ENCODE measurements around the gene BICD2.

Gene BICD2

DNA sequence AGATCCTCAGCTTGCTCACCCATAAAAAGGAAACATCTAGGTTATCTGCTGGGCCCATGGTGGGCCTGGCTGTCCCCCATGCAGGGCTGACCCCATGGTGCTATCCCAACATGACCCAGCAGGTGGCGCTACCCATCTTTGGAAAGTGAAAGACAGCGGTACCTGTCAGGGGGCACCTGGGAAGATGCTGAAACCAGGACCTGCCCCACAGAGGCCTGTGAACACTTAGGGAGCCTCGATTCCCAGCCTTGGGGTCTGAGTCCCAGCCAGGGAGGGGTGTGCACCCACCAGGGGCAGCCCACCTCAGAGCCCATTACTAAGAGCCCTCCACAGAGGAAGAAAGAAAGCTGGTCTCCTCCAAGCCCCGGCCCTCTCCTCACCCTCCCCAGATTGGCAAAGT lies 48.1 kb downstream of the BICD2 start:
- H3K4me3 ChIP-seq (ENCODE audit: low read depth, low read length): no peak overlapping the region

DNA sequence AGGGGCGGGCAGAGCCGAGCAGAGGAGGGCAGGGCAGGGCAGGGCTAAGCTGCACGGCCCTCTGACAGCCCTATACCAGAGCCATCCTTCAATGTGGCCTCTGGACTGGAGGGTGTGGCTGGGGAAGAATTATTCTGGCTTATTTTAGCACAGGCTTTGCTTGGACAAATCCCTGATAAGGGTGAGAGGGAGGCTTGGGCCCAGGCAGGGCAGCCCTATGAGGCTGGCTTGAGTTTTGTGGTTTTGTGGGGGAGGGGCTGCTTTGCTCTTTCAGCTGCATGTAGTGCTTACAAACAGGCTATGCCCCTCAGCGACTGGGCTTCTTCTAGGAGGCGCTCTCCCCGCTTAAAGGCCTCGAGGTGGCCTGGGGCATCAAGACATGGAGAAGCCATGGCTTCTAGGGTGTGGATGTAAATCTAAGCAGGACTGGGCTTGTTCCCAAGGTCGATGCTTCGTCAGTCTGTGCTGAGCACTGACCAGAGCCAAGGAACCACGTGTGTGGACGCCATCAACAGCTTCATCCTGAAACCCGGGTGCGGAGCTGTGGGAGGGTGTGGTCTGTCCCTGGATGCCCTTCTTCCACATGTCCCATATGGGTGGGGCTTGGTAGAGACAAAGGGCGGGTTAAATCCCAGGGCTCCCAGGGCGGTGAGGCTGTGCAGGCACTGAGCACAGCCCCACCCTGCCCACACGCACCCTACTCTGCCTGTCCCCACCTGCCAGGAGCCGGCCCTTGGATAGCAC lies 49.0 kb downstream of the BICD2 start:
- H3K4me3 ChIP-seq (ENCODE audit: low read depth, low read length): no peak overlapping the region

- no peak overlapping the region for H3K4me3 ChIP-seq (ENCODE audit: low read depth, low read length)
Measured at GRCh38 chr9:92714787-92715487, 49.7 kb downstream of the BICD2 start.

DNA sequence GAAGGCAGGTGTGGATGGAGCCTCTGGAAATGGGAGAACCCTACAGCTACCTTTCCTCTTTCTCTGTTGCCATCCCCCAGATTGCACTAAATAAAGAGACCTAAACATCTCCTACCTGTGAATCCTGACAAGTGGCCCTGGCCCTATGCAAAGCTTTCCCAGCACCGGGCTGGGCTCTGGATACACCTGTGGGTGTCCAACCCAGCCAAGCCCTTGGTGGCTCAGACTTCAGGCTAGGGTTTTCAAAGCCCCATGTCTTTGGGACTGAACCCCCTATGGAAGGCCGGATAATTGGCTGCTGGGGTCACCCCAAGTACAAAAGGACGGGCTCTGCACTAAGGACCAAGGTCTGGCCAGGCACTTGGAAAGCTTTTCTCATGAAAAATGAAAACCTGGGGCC lies 50.6 kb downstream of the BICD2 start:
- H3K4me3 ChIP-seq (ENCODE audit: low read depth, low read length): no peak overlapping the region

GRCh38 chr9:92713528-92713927 lies 51.1 kb downstream of the BICD2 start:
- no peak overlapping the region for H3K4me3 ChIP-seq (ENCODE audit: low read depth, low read length)

DNA sequence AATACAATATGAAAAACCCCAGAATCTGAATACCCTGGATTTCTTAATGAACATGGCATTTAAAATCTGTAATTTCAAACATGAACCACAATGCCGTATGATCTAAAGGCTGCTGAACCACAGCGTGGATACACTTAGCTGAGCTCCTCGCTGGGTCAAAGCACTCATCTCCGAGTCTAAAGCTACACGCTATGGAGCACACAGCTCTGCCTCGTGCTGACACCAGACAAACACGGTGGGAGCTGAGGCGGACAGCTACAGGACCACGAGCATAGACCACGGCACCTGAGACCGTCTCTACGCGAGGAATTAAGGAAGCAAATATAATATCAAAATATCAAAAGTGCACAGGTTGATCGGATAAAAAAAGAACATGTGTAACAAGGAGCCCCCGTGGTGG lies 51.9 kb downstream of the BICD2 start:
- no peak overlapping the region for H3K4me3 ChIP-seq (ENCODE audit: low read depth, low read length)

DNA sequence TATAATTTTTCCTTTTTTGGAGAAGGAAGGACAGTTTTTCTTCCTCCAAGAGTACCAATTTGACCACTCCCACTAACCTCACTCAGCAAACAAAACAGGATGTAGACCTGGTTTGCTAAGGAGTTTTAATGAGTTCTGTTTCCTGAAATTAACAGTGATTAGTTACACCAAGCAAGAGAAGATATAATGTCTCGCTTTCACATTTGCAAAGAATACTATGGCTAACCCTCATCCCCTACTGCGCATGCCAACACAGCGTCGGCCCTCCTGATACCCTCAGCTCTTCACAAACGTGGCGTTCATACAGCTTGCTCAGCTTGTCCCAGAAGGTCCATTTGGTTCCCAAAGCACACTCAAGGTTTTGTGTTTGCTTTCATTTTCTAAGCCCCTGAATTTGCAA lies 52.8 kb downstream of the BICD2 start:
- no peak overlapping the region for H3K4me3 ChIP-seq (ENCODE audit: low read depth, low read length)

DNA sequence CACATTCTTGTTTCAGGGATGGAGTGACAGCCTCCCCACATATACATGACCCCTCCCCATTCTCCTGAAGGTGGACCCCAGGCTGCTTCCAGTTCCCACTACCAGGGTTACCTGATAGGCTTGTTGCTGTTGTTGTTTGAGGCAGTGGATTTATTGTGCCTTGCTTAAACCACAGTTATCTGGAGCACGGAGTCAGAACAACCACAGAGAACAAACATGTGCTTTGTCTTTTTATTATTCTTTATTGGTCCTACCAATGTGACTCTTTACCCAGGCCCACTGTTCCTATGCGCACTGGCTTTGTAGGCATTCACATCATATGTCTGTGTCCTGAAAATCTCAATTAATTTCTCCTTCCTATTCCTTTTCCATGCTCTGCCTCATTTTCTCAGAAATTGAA lies 53.5 kb downstream of the BICD2 start:
- H3K4me3 ChIP-seq (ENCODE audit: low read depth, low read length): no peak overlapping the region

DNA sequence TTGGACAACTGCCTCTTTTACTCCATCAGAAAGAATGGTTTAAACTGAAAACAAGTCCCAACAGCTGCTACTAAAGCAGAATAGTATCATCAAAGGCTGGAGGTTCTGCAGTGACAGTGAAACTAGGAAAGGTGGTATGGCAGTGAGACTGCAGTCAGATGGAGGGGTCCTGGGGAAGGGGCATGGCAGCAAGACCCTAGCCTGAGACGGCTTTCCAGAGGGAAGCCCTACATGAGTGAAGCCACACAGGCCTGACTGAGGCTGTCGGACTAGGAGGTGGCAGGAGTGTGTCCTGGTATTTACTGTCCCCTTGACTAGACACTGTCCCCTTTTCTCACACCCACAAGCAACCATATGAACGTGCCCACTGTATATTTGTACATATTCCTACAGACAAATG lies 54.3 kb downstream of the BICD2 start:
- H3K4me3 ChIP-seq (ENCODE audit: low read depth, low read length): no peak overlapping the region

- no peak overlapping the region for H3K4me3 ChIP-seq (ENCODE audit: low read depth, low read length)
Measured at GRCh38 chr9:92709954-92710353, 54.7 kb downstream of the BICD2 start.

GRCh38 chr9:92709240-92709639 lies 55.4 kb downstream of the BICD2 start:
- H3K4me3 ChIP-seq (ENCODE audit: low read depth, low read length): no peak overlapping the region

- H3K4me3 ChIP-seq (ENCODE audit: low read depth, low read length): no peak overlapping the region
Measured at GRCh38 chr9:92707530-92707929, 57.1 kb downstream of the BICD2 start.

DNA sequence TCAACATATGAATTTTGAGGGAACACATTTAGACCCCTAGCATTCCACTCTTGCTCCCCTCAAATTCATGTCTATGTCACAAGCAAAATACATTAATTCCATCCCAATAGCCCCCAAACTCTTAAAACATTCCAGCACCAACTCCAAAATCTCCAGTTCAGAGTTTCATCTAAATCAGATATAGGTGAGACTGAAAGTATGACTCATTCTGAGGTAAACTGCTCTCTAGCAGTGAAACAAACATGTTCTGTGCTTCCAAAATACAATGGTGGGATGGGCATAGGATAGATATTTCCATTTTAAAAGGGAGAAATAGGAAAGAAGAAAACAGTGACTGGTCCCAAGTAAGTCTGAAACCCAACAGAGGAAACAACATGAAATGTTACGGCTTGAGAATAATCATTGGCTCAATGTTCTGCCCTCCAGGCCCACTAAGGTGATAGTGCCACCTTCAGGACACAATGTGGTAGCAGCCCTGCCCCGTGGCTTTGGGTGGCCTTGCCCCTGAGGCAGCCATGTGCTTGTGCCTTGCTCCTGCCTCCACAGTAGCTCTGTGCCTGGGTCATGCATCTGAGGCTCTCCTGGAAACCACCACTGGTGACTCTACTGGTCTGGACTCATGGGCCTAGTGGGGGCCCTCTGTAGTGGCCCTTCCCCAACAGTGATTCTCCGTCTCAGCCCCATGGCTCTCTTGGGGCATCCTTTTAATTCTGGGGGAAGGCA lies 58.3 kb downstream of the BICD2 start:
- no peak overlapping the region for H3K4me3 ChIP-seq (ENCODE audit: low read depth, low read length)

- no peak overlapping the region for H3K4me3 ChIP-seq (ENCODE audit: low read depth, low read length)
Measured at GRCh38 chr9:92704528-92704927, 60.1 kb downstream of the BICD2 start.

GRCh38 chr9:92696619-92697018 lies 68.0 kb downstream of the BICD2 start:
- H3K4me3 ChIP-seq (ENCODE audit: low read depth, low read length): no peak overlapping the region

DNA sequence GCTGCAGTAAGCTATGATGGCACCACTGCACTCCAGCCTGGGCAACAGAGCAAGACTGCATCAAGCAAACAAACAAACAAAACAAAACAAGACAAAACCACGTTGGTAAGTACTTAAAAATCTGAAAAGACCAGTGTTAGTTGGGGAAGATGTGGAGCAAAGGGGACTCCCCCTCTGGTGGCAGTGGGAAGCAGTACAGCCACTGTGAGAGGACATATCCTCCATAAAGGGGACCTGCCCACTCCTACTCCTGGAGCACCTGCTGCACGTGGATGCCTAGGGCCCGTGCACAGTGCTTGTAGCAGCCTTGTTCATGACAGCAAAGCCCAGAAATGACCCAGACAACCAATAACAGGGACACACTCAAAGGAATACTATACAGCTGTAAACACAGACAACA lies 77.7 kb downstream of the BICD2 start:
- H3K4me3 ChIP-seq (ENCODE audit: low read depth, low read length): no peak overlapping the region

GRCh38 chr9:92685022-92685421 lies 79.6 kb downstream of the BICD2 start:
- H3K4me3 ChIP-seq (ENCODE audit: low read depth, low read length): no peak overlapping the region

- no peak overlapping the region for H3K4me3 ChIP-seq (ENCODE audit: low read depth, low read length)
Measured at GRCh38 chr9:92682269-92682668, 82.4 kb downstream of the BICD2 start.

DNA sequence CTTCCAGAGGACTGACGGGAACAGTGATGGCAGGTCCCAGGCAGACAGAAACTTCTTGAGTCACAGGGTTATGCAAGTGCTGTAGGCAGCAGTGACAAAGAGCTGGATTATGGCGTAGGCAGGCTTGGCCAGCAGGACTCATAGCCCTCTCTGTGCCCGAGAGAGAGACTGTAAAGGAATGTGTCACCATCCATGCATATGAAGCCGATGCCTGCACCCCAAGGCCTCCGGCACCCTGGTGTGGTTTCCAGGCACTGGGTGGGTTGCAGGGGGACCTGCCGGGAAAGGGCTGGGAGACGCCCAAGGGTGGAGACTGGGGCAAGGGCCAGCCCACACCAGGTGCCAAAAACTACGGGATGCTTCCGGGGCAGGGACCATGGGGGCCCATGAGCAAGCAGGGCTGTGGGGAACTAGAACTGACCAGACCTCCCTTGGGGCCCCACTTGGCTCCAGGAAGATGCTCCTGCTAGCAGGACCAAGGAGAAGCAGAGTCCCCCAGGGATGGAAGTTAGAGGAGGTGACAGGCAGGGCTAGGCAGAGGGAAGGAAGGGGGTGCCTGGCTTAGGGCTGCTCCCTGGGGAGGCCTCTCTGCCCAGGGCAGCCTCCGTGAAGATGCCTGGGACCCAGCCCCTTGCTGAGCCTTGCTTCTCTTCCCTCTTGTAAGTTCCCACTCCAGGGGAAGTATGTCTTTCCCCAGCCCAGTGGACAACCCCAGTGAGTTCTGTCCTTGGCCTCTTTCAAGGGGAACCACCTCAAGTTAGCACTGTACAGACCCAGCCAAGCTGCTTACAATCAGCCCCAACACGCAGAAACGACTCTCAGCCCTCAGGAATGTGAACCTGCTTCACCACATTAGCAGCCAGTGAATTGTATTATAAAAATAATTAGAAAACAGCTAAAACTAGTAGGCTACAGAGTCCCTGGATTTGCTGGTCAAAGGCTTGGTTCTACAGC lies 84.2 kb downstream of the BICD2 start:
- H3K4me3 ChIP-seq (ENCODE audit: low read depth, low read length): no peak overlapping the region

GRCh38 chr9:92679413-92680165 lies 85.0 kb downstream of the BICD2 start:
- no peak overlapping the region for H3K4me3 ChIP-seq (ENCODE audit: low read depth, low read length)
